ENCODE data around the gene ABCA7. TPM values are rescaled to one million over a fixed set of nuclear protein-coding genes. Genes with fewer than 3 reads are reported as not detected.

ABCA7 gene
- total RNA-seq, 1 donor from 2014 or later: 110 TPM

DNA sequence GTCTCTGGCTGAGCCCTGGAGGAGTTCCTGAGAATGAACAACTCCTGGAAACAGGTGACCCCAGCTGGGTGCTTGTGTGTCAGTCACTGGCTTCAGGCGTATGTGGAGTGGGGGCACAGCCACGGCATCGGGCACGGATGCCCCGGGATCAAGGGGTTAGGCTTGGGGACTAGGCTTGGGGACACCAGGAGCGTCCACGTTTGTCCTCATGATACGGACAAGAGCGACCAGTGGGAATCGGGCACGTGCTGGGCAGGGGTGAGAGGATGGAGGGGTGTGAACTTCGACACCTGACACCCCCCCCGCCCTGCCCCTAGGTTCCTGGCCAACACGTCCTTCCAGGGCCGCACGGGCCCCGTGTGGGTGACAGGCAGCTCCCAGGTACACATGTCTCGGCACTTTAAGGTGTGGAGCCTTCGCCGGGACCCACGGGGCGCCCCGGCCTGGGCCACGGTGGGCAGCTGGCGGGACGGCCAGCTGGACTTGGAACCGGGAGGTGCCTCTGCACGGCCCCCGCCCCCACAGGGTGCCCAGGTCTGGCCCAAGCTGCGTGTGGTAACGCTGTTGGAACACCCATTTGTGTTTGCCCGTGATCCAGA is 35.6 kb upstream of the ABCA7 start:
- H3K4me3 Mint-ChIP-seq (ENCODE audit: unreplicated experiment): no peak overlapping the region
- H3K27ac Mint-ChIP-seq (ENCODE audit: unreplicated experiment): no peak overlapping the region
- H3K9me3 Mint-ChIP-seq (ENCODE audit: unreplicated experiment): peaks cover 10% of the 10 kb centered on the region
- H3K4me1 Mint-ChIP-seq (ENCODE audit: low read depth, unreplicated experiment): peaks cover under 1% of the 10 kb centered on the region
- peaks cover 14% of the 10 kb centered on the region for H3K27me3 Mint-ChIP-seq (ENCODE audit: unreplicated experiment)
- DNase-seq: peak; percentile 7
- no peaks in the 10 kb centered on the region for H3K36me3 Mint-ChIP-seq (ENCODE audit: unreplicated experiment)
- TF ChIP-seq, protein P1, sequence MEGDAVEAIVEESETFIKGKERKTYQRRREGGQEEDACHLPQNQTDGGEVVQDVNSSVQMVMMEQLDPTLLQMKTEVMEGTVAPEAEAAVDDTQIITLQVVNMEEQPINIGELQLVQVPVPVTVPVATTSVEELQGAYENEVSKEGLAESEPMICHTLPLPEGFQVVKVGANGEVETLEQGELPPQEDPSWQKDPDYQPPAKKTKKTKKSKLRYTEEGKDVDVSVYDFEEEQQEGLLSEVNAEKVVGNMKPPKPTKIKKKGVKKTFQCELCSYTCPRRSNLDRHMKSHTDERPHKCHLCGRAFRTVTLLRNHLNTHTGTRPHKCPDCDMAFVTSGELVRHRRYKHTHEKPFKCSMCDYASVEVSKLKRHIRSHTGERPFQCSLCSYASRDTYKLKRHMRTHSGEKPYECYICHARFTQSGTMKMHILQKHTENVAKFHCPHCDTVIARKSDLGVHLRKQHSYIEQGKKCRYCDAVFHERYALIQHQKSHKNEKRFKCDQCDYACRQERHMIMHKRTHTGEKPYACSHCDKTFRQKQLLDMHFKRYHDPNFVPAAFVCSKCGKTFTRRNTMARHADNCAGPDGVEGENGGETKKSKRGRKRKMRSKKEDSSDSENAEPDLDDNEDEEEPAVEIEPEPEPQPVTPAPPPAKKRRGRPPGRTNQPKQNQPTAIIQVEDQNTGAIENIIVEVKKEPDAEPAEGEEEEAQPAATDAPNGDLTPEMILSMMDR (IDR thresholded peaks at IDR 0.05; ENCODE audit: partially characterized antibody, unreplicated experiment): no peak

DNA sequence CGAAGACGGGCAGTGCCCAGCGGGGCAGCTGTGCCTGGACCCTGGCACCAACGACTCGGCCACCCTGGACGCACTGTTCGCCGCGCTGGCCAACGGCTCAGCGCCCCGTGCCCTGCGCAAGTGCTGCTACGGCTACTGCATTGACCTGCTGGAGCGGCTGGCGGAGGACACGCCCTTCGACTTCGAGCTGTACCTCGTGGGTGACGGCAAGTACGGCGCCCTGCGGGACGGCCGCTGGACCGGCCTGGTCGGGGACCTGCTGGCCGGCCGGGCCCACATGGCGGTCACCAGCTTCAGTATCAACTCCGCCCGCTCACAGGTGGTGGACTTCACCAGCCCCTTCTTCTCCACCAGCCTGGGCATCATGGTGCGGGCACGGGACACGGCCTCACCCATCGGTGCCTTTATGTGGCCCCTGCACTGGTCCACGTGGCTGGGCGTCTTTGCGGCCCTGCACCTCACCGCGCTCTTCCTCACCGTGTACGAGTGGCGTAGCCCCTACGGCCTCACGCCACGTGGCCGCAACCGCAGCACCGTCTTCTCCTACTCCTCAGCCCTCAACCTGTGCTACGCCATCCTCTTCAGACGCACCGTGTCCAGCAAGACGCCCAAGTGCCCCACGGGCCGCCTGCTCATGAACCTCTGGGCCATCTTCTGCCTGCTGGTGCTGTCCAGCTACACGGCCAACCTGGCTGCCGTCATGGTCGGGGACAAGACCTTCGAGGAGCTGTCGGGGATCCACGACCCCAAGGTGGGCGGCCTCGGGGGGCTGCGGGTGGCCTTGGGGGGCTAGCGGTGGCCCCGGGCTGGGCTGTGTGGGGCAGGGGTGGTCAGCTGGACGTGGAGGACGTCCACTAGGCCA is 34.9 kb upstream of the ABCA7 start:
- Mint-ChIP-seq H3K4me3 (ENCODE audit: unreplicated experiment) (no peak overlapping the region), H3K4me1 (ENCODE audit: low read depth, unreplicated experiment) (no peaks in the 10 kb centered on the region), H3K9me3 (ENCODE audit: unreplicated experiment) (peaks cover 9% of the 10 kb centered on the region), H3K36me3 (ENCODE audit: unreplicated experiment) (no peaks in the 10 kb centered on the region), H3K27ac (ENCODE audit: unreplicated experiment) (no peak overlapping the region), H3K27me3 (ENCODE audit: unreplicated experiment) (peaks cover 12% of the 10 kb centered on the region)
- TF ChIP-seq, protein P1 (IDR thresholded peaks at IDR 0.05; ENCODE audit: partially characterized antibody, unreplicated experiment): no peak
- DNase-seq: peak; percentile 18

DNA sequence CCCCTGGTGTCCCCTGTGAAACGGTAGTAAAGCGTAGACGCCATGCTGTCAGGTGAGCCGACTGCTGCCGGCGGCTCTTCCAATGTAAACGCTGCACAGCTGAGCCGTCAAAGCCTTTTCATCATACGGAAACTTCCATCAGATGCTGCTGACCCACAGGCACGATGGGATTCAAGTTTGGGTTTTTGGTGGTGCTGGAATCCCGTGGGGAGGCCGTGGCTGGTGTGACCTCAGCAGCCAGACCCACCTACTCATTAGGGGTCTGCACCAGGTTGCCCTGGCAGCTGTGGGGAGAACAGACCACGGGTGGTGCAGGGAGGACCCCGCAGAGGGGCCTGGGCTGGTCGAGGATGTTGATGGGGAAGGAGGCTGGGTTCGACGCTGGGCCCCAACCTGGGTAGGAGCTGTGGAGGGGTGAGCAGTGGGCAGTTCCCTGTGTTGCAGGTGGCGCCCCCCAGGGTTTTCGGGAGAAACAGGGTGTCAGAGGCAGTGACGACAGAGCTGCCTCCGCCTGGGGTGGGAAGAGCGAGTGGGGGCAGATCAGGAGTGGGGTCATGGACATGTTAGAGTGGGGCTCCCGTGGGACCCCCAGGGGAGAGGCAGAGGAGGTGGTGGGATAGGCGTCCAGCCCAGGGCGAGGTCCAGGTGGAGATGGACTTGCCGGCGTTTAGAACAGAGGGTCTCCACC is 33.1 kb upstream of the ABCA7 start:
- no peaks in the 10 kb centered on the region for H3K4me1 Mint-ChIP-seq (ENCODE audit: low read depth, unreplicated experiment)
- peaks cover 9% of the 10 kb centered on the region for H3K9me3 Mint-ChIP-seq (ENCODE audit: unreplicated experiment)
- H3K36me3 Mint-ChIP-seq (ENCODE audit: unreplicated experiment): no peaks in the 10 kb centered on the region
- no peak overlapping the region for H3K27ac Mint-ChIP-seq (ENCODE audit: unreplicated experiment)
- no peak overlapping the region for H3K4me3 Mint-ChIP-seq (ENCODE audit: unreplicated experiment)
- TF ChIP-seq, protein P1 (IDR thresholded peaks at IDR 0.05; ENCODE audit: partially characterized antibody, unreplicated experiment): no peak
- peaks cover 12% of the 10 kb centered on the region for H3K27me3 Mint-ChIP-seq (ENCODE audit: unreplicated experiment)
- peak; percentile 18 for DNase-seq

DNA sequence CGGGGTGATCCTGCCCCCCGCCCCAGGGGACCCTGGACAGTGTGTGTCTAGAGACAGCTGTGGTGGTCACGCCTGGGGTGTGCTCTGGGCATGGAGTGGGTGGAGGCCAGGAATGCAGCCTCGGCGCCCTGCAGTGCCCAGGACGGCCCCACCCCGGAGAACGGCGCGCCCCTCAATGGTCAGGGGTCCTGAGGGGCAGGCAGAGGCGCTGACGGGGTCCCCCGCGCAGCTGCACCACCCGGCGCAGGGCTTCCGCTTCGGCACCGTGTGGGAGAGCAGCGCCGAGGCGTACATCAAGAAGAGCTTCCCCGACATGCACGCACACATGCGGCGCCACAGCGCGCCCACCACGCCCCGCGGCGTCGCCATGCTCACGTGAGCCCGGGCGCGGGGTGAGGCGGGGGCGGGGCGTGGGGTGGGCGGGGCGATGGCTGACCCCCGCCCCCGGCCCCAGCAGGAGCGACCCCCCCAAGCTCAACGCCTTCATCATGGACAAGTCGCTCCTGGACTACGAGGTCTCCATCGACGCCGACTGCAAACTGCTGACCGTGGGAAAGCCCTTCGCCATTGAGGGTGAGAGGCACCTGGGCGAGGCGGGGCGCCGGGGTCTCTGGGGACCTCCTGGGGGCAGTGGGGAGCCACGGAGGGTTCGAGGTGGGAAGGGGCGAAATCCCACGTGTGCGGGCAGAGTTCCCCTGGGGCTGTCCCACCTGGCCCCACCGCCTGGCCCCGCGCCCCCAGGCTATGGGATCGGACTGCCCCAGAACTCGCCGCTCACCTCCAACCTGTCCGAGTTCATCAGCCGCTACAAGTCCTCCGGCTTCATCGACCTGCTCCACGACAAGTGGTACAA is 32.3 kb upstream of the ABCA7 start:
- TF ChIP-seq, protein P1 (IDR thresholded peaks at IDR 0.05; ENCODE audit: partially characterized antibody, unreplicated experiment): no peak
- Mint-ChIP-seq H3K9me3 (ENCODE audit: unreplicated experiment) (peaks cover 6% of the 10 kb centered on the region), H3K4me3 (ENCODE audit: unreplicated experiment) (no peak overlapping the region), H3K4me1 (ENCODE audit: low read depth, unreplicated experiment) (no peaks in the 10 kb centered on the region), H3K36me3 (ENCODE audit: unreplicated experiment) (no peaks in the 10 kb centered on the region), H3K27me3 (ENCODE audit: unreplicated experiment) (peaks cover 10% of the 10 kb centered on the region), H3K27ac (ENCODE audit: unreplicated experiment) (no peak overlapping the region)
- DNase-seq: peak; percentile 13
